GM12878 (cell line): ENCODE results near the gene TMEM212. TPM values are rescaled to one million over a fixed set of nuclear protein-coding genes. Genes with fewer than 3 reads are reported as not detected.

Experiments used
- BCL11A ChIP-seq: IDR thresholded peaks from 2 replicates; pipeline ENCODE4 v1.6.1; 2011; ENCODE audit warnings: low read depth, low read length
- BHLHE40 ChIP-seq, 2 experiments: fragments of 450-650 bp in 1 of 2; IDR thresholded peaks; 2 replicates each; pipeline ENCODE4 v1.6.1; 2011 to 2017; ENCODE audit warnings: low read depth in 2 of 2, borderline replicate concordance in 1 of 2, improper control_type of control experiment in 1 of 2, low read length in 1 of 2, mild to moderate bottlenecking in 1 of 2
- BMI1 ChIP-seq: fragments of 450-650 bp; IDR thresholded peaks from 2 replicates; pipeline ENCODE4 v1.6.1; 2016; ENCODE audit warnings: mild to moderate bottlenecking, moderate library complexity, borderline replicate concordance
- BRCA1 ChIP-seq: IDR thresholded peaks from 2 replicates; pipeline ENCODE4 v1.6.1; 2011; ENCODE audit warnings: low read depth, low read length, improper control_type of control experiment
- EED ChIP-seq: sonication (generic); IDR thresholded peaks from 2 replicates; pipeline ENCODE4 v1.6.1; 2016; ENCODE audit warnings: antibody characterized with exemption, low read depth
- GATAD2B ChIP-seq: fragments of 450-650 bp; conservative IDR thresholded peaks from 2 replicates; pipeline ENCODE4 v1.6.1; 2017; ENCODE audit warnings: low read depth, mild to moderate bottlenecking, moderate library complexity
- KLF5 ChIP-seq: fragments of 450-650 bp; IDR thresholded peaks from 2 replicates; pipeline ENCODE4 v1.6.1; 2014; ENCODE audit warnings: mild to moderate bottlenecking; ENCODE audit not compliant: partially characterized antibody
- LARP7 ChIP-seq: fragments of 450-650 bp; IDR thresholded peaks from 2 replicates; pipeline ENCODE4 v1.6.1; 2017; ENCODE audit warnings: mild to moderate bottlenecking
- MTA2 ChIP-seq: fragments of 450-650 bp; IDR thresholded peaks from 2 replicates; pipeline ENCODE4 v1.6.1; 2016; ENCODE audit warnings: low read depth, mild to moderate bottlenecking, moderate library complexity
- PAX8 ChIP-seq: fragments of 450-650 bp; IDR thresholded peaks from 2 replicates; pipeline ENCODE4 v1.6.1; 2017; ENCODE audit warnings: mild to moderate bottlenecking, moderate library complexity
- RB1 ChIP-seq: fragments of 450-650 bp; formaldehyde crosslinking; IDR thresholded peaks from 2 replicates; pipeline ENCODE4 v1.6.1; 2017; ENCODE audit warnings: mild to moderate bottlenecking, borderline replicate concordance
- SPI1 ChIP-seq: IDR thresholded peaks from 2 replicates; pipeline ENCODE4 v1.6.1; 2011; ENCODE audit warnings: low read depth, mild to moderate bottlenecking, low read length, moderate library complexity, borderline replicate concordance; ENCODE audit not compliant: insufficient read depth
- STAT1 ChIP-seq: fragments of 450-650 bp; conservative IDR thresholded peaks from 2 replicates; pipeline ENCODE4 v1.6.1; 2014; ENCODE audit warnings: antibody characterized with exemption, mild to moderate bottlenecking
- WRNIP1 ChIP-seq: IDR thresholded peaks from 2 replicates; pipeline ENCODE4 v1.6.1; 2011; ENCODE audit warnings: low read depth, low read length, improper control_type of control experiment, borderline replicate concordance
- ZNF384 ChIP-seq: IDR thresholded peaks from 2 replicates; pipeline ENCODE4 v1.6.1; 2012; ENCODE audit warnings: low read depth, mild to moderate bottlenecking, low read length, improper control_type of control experiment, borderline replicate concordance
- ZNF622 ChIP-seq: fragments of 450-650 bp; IDR thresholded peaks from 2 replicates; pipeline ENCODE4 v1.6.1; 2017; ENCODE audit warnings: mild to moderate bottlenecking, inconsistent platforms
- ZSCAN29 ChIP-seq: fragments of 450-650 bp; IDR thresholded peaks from 2 replicates; pipeline ENCODE4 v1.6.1; 2017; ENCODE audit warnings: mild to moderate bottlenecking, moderate library complexity
- polyA plus RNA-seq, 11 experiments: library from polyadenylated mRNA; depleted of rRNA in 4 of 11; unstranded in 6 of 11; stranded (reverse) in 5 of 11; fragments of >200 nt; fragmentation: Nextera tagmentation in 4 of 11; fragmentation: Illumina TruSeq in 1 of 11; extraction: Ambion mirVana in 4 of 11; extraction: Trizol in 1 of 11; gene quantifications; 1 replicate in 1 of 11; 2 replicates in 10 of 11; pipeline versions ENCODE4 v1.2.1 to v1.2.3, GENCODE V29; 2011 to 2016; ENCODE audit warnings: inconsistent platforms in 2 of 11, missing spikeins in 2 of 11, low read depth in 1 of 11
- total RNA-seq, 4 experiments: library from RNA; depleted of rRNA in 3 of 4; stranded (reverse); fragments of >200 nt in 3 of 4; fragmentation: Illumina TruSeq in 1 of 4; extraction: Trizol in 1 of 4; gene quantifications; 2 replicates each; pipeline versions ENCODE4 v1.2.1 to v1.2.3, GENCODE V29; 2013 to 2021
- TF ChIP-seq, protein P1 (sequence below): fragments of 450-650 bp; IDR thresholded peaks from 2 replicates; pipeline ENCODE4 v1.6.1; 2016; ENCODE audit warnings: mild to moderate bottlenecking
- TF ChIP-seq, protein P2 (sequence below): fragments of 450-650 bp; IDR thresholded peaks from 2 replicates; pipeline ENCODE4 v1.6.1; 2017; ENCODE audit warnings: mild to moderate bottlenecking, moderate library complexity
- TF ChIP-seq, protein P3 (sequence below): IDR thresholded peaks from 2 replicates; pipeline ENCODE4 v1.6.1; 2012; ENCODE audit warnings: low read length, inconsistent platforms
- TF ChIP-seq, protein P4 (sequence below): fragments of 450-650 bp; IDR thresholded peaks from 2 replicates; pipeline ENCODE4 v1.6.1; 2017; ENCODE audit warnings: borderline replicate concordance
- TF ChIP-seq, protein P5 (sequence below): fragments of 450-650 bp; IDR thresholded peaks from 2 replicates; pipeline ENCODE4 v1.6.1; 2016; ENCODE audit warnings: mild to moderate bottlenecking

The TMEM212 gene
- total and polyA plus RNA-seq, 10 of the 15 experiments (the other 5 are each of a cell fraction or from before 2014, with no cell fraction given), result not detected

DNA sequence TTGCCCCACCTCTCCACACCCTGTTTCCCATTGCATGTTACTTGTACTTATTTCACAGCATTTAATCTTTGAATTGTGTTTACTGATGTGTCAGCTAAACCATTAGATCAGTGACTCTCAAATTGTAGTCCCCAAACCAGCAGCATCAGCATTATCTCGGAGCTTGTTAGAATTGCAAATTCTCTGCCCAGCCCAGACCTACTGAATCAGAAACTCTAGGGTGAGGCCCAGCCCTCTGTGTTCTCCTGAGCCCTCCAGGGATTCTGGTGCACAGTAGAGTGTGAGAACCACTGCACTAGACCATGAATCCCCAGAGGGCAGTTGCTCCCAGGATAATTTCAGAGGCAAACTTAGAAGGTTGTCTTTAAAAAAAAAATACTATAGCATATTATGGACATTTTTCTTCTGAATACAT is 45.9 kb upstream of the TMEM212 start (continued):
- TF ChIP-seq, protein P1, sequence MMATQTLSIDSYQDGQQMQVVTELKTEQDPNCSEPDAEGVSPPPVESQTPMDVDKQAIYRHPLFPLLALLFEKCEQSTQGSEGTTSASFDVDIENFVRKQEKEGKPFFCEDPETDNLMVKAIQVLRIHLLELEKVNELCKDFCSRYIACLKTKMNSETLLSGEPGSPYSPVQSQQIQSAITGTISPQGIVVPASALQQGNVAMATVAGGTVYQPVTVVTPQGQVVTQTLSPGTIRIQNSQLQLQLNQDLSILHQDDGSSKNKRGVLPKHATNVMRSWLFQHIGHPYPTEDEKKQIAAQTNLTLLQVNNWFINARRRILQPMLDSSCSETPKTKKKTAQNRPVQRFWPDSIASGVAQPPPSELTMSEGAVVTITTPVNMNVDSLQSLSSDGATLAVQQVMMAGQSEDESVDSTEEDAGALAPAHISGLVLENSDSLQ, result peak; percentile 18; the same call in 1 of the 2 replicates
- TF ChIP-seq, protein P2, sequence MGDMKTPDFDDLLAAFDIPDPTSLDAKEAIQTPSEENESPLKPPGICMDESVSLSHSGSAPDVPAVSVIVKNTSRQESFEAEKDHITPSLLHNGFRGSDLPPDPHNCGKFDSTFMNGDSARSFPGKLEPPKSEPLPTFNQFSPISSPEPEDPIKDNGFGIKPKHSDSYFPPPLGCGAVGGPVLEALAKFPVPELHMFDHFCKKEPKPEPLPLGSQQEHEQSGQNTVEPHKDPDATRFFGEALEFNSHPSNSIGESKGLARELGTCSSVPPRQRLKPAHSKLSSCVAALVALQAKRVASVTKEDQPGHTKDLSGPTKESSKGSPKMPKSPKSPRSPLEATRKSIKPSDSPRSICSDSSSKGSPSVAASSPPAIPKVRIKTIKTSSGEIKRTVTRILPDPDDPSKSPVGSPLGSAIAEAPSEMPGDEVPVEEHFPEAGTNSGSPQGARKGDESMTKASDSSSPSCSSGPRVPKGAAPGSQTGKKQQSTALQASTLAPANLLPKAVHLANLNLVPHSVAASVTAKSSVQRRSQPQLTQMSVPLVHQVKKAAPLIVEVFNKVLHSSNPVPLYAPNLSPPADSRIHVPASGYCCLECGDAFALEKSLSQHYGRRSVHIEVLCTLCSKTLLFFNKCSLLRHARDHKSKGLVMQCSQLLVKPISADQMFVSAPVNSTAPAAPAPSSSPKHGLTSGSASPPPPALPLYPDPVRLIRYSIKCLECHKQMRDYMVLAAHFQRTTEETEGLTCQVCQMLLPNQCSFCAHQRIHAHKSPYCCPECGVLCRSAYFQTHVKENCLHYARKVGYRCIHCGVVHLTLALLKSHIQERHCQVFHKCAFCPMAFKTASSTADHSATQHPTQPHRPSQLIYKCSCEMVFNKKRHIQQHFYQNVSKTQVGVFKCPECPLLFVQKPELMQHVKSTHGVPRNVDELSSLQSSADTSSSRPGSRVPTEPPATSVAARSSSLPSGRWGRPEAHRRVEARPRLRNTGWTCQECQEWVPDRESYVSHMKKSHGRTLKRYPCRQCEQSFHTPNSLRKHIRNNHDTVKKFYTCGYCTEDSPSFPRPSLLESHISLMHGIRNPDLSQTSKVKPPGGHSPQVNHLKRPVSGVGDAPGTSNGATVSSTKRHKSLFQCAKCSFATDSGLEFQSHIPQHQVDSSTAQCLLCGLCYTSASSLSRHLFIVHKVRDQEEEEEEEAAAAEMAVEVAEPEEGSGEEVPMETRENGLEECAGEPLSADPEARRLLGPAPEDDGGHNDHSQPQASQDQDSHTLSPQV, result no peak
- TF ChIP-seq RB1, result peak; percentile 100
- no peak for TF ChIP-seq PAX8
- TF ChIP-seq KLF5, result peak; percentile 42
- TF ChIP-seq ZNF622, result no peak
- peak; percentile 43; the same call in 1 of the 2 replicates for TF ChIP-seq BCL11A
- TF ChIP-seq EED, result no peak
- TF ChIP-seq WRNIP1, result peak; percentile 78; the same call in 1 of the 2 replicates
- TF ChIP-seq ZNF384, result peak; percentile 69
- TF ChIP-seq, protein P3, sequence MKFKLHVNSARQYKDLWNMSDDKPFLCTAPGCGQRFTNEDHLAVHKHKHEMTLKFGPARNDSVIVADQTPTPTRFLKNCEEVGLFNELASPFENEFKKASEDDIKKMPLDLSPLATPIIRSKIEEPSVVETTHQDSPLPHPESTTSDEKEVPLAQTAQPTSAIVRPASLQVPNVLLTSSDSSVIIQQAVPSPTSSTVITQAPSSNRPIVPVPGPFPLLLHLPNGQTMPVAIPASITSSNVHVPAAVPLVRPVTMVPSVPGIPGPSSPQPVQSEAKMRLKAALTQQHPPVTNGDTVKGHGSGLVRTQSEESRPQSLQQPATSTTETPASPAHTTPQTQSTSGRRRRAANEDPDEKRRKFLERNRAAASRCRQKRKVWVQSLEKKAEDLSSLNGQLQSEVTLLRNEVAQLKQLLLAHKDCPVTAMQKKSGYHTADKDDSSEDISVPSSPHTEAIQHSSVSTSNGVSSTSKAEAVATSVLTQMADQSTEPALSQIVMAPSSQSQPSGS, result peak; percentile 64; the same call in 1 of the 2 replicates
- no peak for TF ChIP-seq BRCA1
- no peak for TF ChIP-seq BMI1
- TF ChIP-seq LARP7, result no peak
- TF ChIP-seq SPI1, result no peak
- peak; percentile 42; the same call in 1 of the 2 replicates for TF ChIP-seq MTA2
- TF ChIP-seq GATAD2B, result peak; percentile 100
- TF ChIP-seq, protein P4, sequence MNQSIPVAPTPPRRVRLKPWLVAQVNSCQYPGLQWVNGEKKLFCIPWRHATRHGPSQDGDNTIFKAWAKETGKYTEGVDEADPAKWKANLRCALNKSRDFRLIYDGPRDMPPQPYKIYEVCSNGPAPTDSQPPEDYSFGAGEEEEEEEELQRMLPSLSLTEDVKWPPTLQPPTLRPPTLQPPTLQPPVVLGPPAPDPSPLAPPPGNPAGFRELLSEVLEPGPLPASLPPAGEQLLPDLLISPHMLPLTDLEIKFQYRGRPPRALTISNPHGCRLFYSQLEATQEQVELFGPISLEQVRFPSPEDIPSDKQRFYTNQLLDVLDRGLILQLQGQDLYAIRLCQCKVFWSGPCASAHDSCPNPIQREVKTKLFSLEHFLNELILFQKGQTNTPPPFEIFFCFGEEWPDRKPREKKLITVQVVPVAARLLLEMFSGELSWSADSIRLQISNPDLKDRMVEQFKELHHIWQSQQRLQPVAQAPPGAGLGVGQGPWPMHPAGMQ, result no peak
- no peak; the same call in 1 of the 2 replicates for TF ChIP-seq STAT1
- no peak for TF ChIP-seq ZSCAN29
- 0 out of 4 replicates have a peak, but pooled peaks of 1 of the 2 experiments have one; percentile 32 for TF ChIP-seq BHLHE40 (IDR thresholded peaks at IDR 0.05; ENCODE audit: borderline replicate concordance in 1 of 2, low read depth in 2 of 2, low read length in 1 of 2)
- TF ChIP-seq, protein P5, sequence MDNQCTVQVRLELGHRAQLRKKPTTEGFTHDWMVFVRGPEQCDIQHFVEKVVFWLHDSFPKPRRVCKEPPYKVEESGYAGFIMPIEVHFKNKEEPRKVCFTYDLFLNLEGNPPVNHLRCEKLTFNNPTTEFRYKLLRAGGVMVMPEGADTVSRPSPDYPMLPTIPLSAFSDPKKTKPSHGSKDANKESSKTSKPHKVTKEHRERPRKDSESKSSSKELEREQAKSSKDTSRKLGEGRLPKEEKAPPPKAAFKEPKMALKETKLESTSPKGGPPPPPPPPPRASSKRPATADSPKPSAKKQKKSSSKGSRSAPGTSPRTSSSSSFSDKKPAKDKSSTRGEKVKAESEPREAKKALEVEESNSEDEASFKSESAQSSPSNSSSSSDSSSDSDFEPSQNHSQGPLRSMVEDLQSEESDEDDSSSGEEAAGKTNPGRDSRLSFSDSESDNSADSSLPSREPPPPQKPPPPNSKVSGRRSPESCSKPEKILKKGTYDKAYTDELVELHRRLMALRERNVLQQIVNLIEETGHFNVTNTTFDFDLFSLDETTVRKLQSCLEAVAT, result peak; percentile 76; the same call in 1 of the 2 replicates
